ENCODE data around the gene PLEKHA1. TPM values are rescaled to one million over a fixed set of nuclear protein-coding genes. Genes with fewer than 3 reads are reported as not detected.

The PLEKHA1 gene
- total and polyA plus RNA-seq, 2 of the 13 experiments (the other 11 are each of a cell fraction or from before 2014, with no cell fraction given): 32.2 to 53.3 TPM

DNA sequence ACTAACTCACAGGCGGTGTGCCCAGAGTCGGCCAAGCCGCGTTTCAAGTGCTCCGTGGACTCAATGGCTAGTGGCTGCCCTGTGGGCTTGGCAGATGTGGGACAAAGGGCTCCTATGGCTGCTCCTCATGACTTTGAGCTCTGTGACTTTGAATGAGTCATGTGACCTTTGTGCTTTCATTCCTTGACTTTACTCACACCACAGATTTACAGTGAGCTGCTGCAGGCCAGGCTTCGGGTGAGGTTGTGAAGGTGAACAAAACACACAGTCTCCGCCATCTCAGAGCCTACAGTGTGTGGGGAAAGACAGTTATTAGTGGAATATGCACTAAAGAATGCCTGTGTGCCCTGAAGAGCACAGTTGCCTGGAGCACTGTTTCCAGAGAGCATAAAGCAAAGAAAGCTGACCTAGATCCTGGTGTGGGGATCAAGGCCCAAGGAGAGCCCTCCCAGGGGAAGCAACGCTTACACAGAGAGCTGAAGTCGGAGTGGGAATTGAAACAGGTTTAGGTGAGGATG, 29.7 kb upstream of the PLEKHA1 start (continued):
- TF ChIP-seq, protein P1, sequence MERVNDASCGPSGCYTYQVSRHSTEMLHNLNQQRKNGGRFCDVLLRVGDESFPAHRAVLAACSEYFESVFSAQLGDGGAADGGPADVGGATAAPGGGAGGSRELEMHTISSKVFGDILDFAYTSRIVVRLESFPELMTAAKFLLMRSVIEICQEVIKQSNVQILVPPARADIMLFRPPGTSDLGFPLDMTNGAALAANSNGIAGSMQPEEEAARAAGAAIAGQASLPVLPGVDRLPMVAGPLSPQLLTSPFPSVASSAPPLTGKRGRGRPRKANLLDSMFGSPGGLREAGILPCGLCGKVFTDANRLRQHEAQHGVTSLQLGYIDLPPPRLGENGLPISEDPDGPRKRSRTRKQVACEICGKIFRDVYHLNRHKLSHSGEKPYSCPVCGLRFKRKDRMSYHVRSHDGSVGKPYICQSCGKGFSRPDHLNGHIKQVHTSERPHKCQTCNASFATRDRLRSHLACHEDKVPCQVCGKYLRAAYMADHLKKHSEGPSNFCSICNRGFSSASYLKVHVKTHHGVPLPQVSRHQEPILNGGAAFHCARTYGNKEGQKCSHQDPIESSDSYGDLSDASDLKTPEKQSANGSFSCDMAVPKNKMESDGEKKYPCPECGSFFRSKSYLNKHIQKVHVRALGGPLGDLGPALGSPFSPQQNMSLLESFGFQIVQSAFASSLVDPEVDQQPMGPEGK (CRISPR knock-in tag; IDR thresholded peaks at IDR 0.05): peak; percentile 16; the same call in 1 of the 2 replicates
- TF ChIP-seq ZNF780A (CRISPR knock-in tag; IDR thresholded peaks at IDR 0.05) (no peak), KLF15 (CRISPR knock-in tag; IDR thresholded peaks at IDR 0.05; ENCODE audit: borderline replicate concordance) (no peak), ZBTB42 (CRISPR knock-in tag; IDR thresholded peaks at IDR 0.05) (no peak), NFYC (CRISPR knock-in tag; IDR thresholded peaks at IDR 0.05) (no peak), ZNF773 (CRISPR knock-in tag; IDR thresholded peaks at IDR 0.05; ENCODE audit: borderline replicate concordance) (no peak), ZNF563 (CRISPR knock-in tag; IDR thresholded peaks at IDR 0.05) (no peak), BRD4 (CRISPR knock-in tag; IDR thresholded peaks at IDR 0.05) (peak; percentile 53; the same call in 1 of the 2 replicates), SNAPC2 (CRISPR knock-in tag; IDR thresholded peaks at IDR 0.05) (no peak), ZNF317 (CRISPR knock-in tag; IDR thresholded peaks at IDR 0.05) (peak; percentile 58), ZNF709 (CRISPR knock-in tag; IDR thresholded peaks at IDR 0.05) (no peak), ZNF605 (CRISPR knock-in tag; IDR thresholded peaks at IDR 0.05) (peak; percentile 71), MED13 (CRISPR knock-in tag; IDR thresholded peaks at IDR 0.05) (no peak), ZNF891 (CRISPR knock-in tag; IDR thresholded peaks at IDR 0.05) (no peak), RBFOX2 (IDR thresholded peaks at IDR 0.05; ENCODE audit: low read depth, low read length) (0 out of 2 replicates have a peak, but pooled peaks have one; percentile 24), KDM2A (CRISPR knock-in tag; IDR thresholded peaks at IDR 0.05; ENCODE audit: borderline replicate concordance, low read depth) (peak; percentile 59), ZNF333 (CRISPR knock-in tag; IDR thresholded peaks at IDR 0.05; ENCODE audit: borderline replicate concordance) (no peak), ZNF431 (CRISPR knock-in tag; IDR thresholded peaks at IDR 0.05; ENCODE audit: borderline replicate concordance, low read depth) (no peak)
- TF ChIP-seq, protein P2, sequence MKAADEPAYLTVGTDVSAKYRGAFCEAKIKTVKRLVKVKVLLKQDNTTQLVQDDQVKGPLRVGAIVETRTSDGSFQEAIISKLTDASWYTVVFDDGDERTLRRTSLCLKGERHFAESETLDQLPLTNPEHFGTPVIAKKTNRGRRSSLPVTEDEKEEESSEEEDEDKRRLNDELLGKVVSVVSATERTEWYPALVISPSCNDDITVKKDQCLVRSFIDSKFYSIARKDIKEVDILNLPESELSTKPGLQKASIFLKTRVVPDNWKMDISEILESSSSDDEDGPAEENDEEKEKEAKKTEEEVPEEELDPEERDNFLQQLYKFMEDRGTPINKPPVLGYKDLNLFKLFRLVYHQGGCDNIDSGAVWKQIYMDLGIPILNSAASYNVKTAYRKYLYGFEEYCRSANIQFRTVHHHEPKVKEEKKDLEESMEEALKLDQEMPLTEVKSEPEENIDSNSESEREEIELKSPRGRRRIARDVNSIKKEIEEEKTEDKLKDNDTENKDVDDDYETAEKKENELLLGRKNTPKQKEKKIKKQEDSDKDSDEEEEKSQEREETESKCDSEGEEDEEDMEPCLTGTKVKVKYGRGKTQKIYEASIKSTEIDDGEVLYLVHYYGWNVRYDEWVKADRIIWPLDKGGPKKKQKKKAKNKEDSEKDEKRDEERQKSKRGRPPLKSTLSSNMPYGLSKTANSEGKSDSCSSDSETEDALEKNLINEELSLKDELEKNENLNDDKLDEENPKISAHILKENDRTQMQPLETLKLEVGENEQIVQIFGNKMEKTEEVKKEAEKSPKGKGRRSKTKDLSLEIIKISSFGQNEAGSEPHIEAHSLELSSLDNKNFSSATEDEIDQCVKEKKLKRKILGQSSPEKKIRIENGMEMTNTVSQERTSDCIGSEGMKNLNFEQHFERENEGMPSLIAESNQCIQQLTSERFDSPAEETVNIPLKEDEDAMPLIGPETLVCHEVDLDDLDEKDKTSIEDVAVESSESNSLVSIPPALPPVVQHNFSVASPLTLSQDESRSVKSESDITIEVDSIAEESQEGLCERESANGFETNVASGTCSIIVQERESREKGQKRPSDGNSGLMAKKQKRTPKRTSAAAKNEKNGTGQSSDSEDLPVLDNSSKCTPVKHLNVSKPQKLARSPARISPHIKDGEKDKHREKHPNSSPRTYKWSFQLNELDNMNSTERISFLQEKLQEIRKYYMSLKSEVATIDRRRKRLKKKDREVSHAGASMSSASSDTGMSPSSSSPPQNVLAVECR (CRISPR knock-in tag; IDR thresholded peaks at IDR 0.05; ENCODE audit: borderline replicate concordance): peak; percentile 46; the same call in 1 of the 2 replicates
- TF ChIP-seq, protein P3, sequence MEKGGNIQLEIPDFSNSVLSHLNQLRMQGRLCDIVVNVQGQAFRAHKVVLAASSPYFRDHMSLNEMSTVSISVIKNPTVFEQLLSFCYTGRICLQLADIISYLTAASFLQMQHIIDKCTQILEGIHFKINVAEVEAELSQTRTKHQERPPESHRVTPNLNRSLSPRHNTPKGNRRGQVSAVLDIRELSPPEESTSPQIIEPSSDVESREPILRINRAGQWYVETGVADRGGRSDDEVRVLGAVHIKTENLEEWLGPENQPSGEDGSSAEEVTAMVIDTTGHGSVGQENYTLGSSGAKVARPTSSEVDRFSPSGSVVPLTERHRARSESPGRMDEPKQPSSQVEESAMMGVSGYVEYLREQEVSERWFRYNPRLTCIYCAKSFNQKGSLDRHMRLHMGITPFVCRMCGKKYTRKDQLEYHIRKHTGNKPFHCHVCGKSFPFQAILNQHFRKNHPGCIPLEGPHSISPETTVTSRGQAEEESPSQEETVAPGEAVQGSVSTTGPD (CRISPR knock-in tag; IDR thresholded peaks at IDR 0.05): no peak
- TF ChIP-seq, protein P4, sequence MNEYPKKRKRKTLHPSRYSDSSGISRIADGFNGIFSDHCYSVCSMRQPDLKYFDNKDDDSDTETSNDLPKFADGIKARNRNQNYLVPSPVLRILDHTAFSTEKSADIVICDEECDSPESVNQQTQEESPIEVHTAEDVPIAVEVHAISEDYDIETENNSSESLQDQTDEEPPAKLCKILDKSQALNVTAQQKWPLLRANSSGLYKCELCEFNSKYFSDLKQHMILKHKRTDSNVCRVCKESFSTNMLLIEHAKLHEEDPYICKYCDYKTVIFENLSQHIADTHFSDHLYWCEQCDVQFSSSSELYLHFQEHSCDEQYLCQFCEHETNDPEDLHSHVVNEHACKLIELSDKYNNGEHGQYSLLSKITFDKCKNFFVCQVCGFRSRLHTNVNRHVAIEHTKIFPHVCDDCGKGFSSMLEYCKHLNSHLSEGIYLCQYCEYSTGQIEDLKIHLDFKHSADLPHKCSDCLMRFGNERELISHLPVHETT (CRISPR knock-in tag; conservative IDR thresholded peaks at IDR 0.05): no peak
